Measurements from ENCODE around the gene WDR5. TPM values are rescaled to one million over a fixed set of nuclear protein-coding genes. Genes with fewer than 3 reads are reported as not detected.

Gene WDR5
- total and polyA plus RNA-seq, 2 experiments from 2014 or later = 21.0 to 25.9 TPM

GRCh38 chr9:134175808-134176598, 40.1 kb downstream of the WDR5 start:
- TF ChIP-seq EZH2phosphoT487 (IDR thresholded peaks at IDR 0.05; ENCODE audit: insufficient read depth, low read depth) (no peak), EZH2 (IDR thresholded peaks at IDR 0.05; ENCODE audit: insufficient read depth, poor library complexity, severe bottlenecking) (peak; percentile 73)
- H3K4me2 ChIP-seq (ENCODE audit: unreplicated experiment) = peak overlapping the region; percentile 48
- no peak overlapping the region for H2AFZ ChIP-seq
- H3K4me1 ChIP-seq (ENCODE audit: insufficient read depth) = peaks cover 4% of the 10 kb centered on the region; the same call in 1 of the 2 replicates
- no peaks in the 10 kb centered on the region for H3K79me2 ChIP-seq (ENCODE audit: insufficient read depth)
- H3K9me3 ChIP-seq (ENCODE audit: low read depth) = no peaks in the 10 kb centered on the region
- 35% methylated on average over 28 to 30 of the region's 35 CpGs for WGBS, 2 experiments (ENCODE audit: low coverage in 1 of 2, low lambda C conversion rate in 2 of 2, missing lambda C conversion rate in 2 of 2)
- peaks cover 12% of the 10 kb centered on the region; the same call in 1 of the 2 replicates for H3F3A ChIP-seq (ENCODE audit: insufficient read depth)
- H3K36me3 ChIP-seq (ENCODE audit: low read depth) = no peaks in the 10 kb centered on the region
- H3K4me3 ChIP-seq = no peak overlapping the region
- peaks cover 22% of the 10 kb centered on the region for H3K27me3 ChIP-seq (replicated peaks; ENCODE audit: insufficient read depth)
- in situ Hi-C loops (cut with MboI) = no loop called here
- H3K9ac ChIP-seq = no peak overlapping the region
- H3K9me2 ChIP-seq (ENCODE audit: insufficient read depth) = no peaks in the 10 kb centered on the region
- peak; percentile 42 for DNase-seq
- H3K27ac ChIP-seq = no peak overlapping the region
- H4K20me1 ChIP-seq (ENCODE audit: insufficient read depth) = no peaks in the 10 kb centered on the region

- Histone ChIP-seq H3K9me2 (ENCODE audit: insufficient read depth) (no peaks in the 10 kb centered on the region), H4K20me1 (ENCODE audit: insufficient read depth) (no peaks in the 10 kb centered on the region), H3K4me3 (no peak overlapping the region), H3F3A (ENCODE audit: insufficient read depth) (peaks cover 9% of the 10 kb centered on the region; the same call in 1 of the 2 replicates), H3K79me2 (ENCODE audit: insufficient read depth) (no peaks in the 10 kb centered on the region), H3K4me2 (ENCODE audit: unreplicated experiment) (peak overlapping the region; percentile 48), H3K9ac (no peak overlapping the region), H3K27me3 (replicated peaks; ENCODE audit: insufficient read depth) (peaks cover 22% of the 10 kb centered on the region), H3K9me3 (ENCODE audit: low read depth) (no peaks in the 10 kb centered on the region), H3K27ac (no peak overlapping the region), H2AFZ (no peak overlapping the region), H3K4me1 (ENCODE audit: insufficient read depth) (peaks cover 4% of the 10 kb centered on the region; the same call in 1 of the 2 replicates), H3K36me3 (ENCODE audit: low read depth) (no peaks in the 10 kb centered on the region)
- in situ Hi-C loops (cut with MboI) = no loop called here
- TF ChIP-seq EZH2 (IDR thresholded peaks at IDR 0.05; ENCODE audit: insufficient read depth, poor library complexity, severe bottlenecking) (peak; percentile 24), EZH2phosphoT487 (IDR thresholded peaks at IDR 0.05; ENCODE audit: insufficient read depth, low read depth) (no peak)
- 13 to 38% methylated on average over 2 to 6 of the region's 6 CpGs for WGBS, 2 experiments (ENCODE audit: low coverage in 1 of 2, low lambda C conversion rate in 2 of 2, missing lambda C conversion rate in 2 of 2)
- DNase-seq = no peak
These were observed 40.7 kb downstream of the WDR5 start for GRCh38 chr9:134176599-134176968.

GRCh38 chr9:134177186-134177585, 41.3 kb downstream of the WDR5 start:
- no peaks in the 10 kb centered on the region for H3K9me2 ChIP-seq (ENCODE audit: insufficient read depth)
- no peaks in the 10 kb centered on the region for H3K9me3 ChIP-seq (ENCODE audit: low read depth)
- DNase-seq = no peak
- WGBS, 2 experiments (ENCODE audit: low coverage in 1 of 2, low lambda C conversion rate in 2 of 2, missing lambda C conversion rate in 2 of 2) = 24% methylated on average over 17 of the region's 17 CpGs; no CpG with 5 or more reads in 1 of the 2 experiments
- H3K36me3 ChIP-seq (ENCODE audit: low read depth) = no peaks in the 10 kb centered on the region
- H3K27ac ChIP-seq = no peak overlapping the region
- no peak for TF ChIP-seq EZH2phosphoT487 (IDR thresholded peaks at IDR 0.05; ENCODE audit: insufficient read depth, low read depth)
- no peak for TF ChIP-seq EZH2 (IDR thresholded peaks at IDR 0.05; ENCODE audit: insufficient read depth, poor library complexity, severe bottlenecking)
- no peaks in the 10 kb centered on the region for H3K79me2 ChIP-seq (ENCODE audit: insufficient read depth)
- H3K9ac ChIP-seq = no peak overlapping the region
- in situ Hi-C loops (cut with MboI) = no loop called here
- H2AFZ ChIP-seq = no peak overlapping the region
- no peak overlapping the region for H3K4me3 ChIP-seq
- H4K20me1 ChIP-seq (ENCODE audit: insufficient read depth) = no peaks in the 10 kb centered on the region
- H3K4me2 ChIP-seq (ENCODE audit: unreplicated experiment) = no peak overlapping the region
- peaks cover 4% of the 10 kb centered on the region; the same call in 1 of the 2 replicates for H3K4me1 ChIP-seq (ENCODE audit: insufficient read depth)
- 0 out of 2 replicates have a peak, but pooled peaks cover 3% of the 10 kb centered on the region for H3F3A ChIP-seq (ENCODE audit: insufficient read depth)
- peaks cover 22% of the 10 kb centered on the region for H3K27me3 ChIP-seq (replicated peaks; ENCODE audit: insufficient read depth)

GRCh38 chr9:134177624-134178393, 41.9 kb downstream of the WDR5 start:
- Histone ChIP-seq H3K79me2 (ENCODE audit: insufficient read depth) (no peaks in the 10 kb centered on the region), H4K20me1 (ENCODE audit: insufficient read depth) (no peaks in the 10 kb centered on the region), H3K36me3 (ENCODE audit: low read depth) (no peaks in the 10 kb centered on the region), H3F3A (ENCODE audit: insufficient read depth) (no peaks in the 10 kb centered on the region), H3K4me3 (no peak overlapping the region), H2AFZ (no peak overlapping the region), H3K27me3 (replicated peaks; ENCODE audit: insufficient read depth) (peaks cover 22% of the 10 kb centered on the region), H3K9me2 (ENCODE audit: insufficient read depth) (no peaks in the 10 kb centered on the region), H3K27ac (no peak overlapping the region), H3K4me1 (ENCODE audit: insufficient read depth) (0 out of 2 replicates have a peak, but pooled peaks cover 4% of the 10 kb centered on the region), H3K9me3 (ENCODE audit: low read depth) (no peaks in the 10 kb centered on the region), H3K9ac (no peak overlapping the region), H3K4me2 (ENCODE audit: unreplicated experiment) (no peak overlapping the region)
- DNase-seq = no peak
- TF ChIP-seq EZH2 (IDR thresholded peaks at IDR 0.05; ENCODE audit: insufficient read depth, poor library complexity, severe bottlenecking) = no peak
- TF ChIP-seq EZH2phosphoT487 (IDR thresholded peaks at IDR 0.05; ENCODE audit: insufficient read depth, low read depth) = no peak
- WGBS, 2 experiments (ENCODE audit: low coverage in 1 of 2, low lambda C conversion rate in 2 of 2, missing lambda C conversion rate in 2 of 2) = 75 to 80% methylated on average over 28 of the region's 28 CpGs
- in situ Hi-C loops (cut with MboI) = no loop called here

All from GM23248 (cell line).